ENCODE measurements around the gene PILRA. TPM values are rescaled to one million over a fixed set of nuclear protein-coding genes. Genes with fewer than 3 reads are reported as not detected.

PILRA gene
- total RNA-seq, 1 experiment from 2014 or later: 0.65 TPM

GRCh38 chr7:100441641-100442535 lies 68.6 kb downstream of the PILRA start:
- intact Hi-C loops (cut with micrococcal nuclease): no loop called here
- ChIA-PET CTCF (interaction anchor here (0.6 to 1.4 kb wide), 3 partner anchors 27 to 119 kb away, joined by 3 to 4 read pairs (median 4); no protein-coding TSS in a partner anchor), POLR2A (interaction anchor here (0.6 to 1.6 kb wide), 2 partner anchors 14 to 264 kb away, joined by 3 read pairs; partner anchors contain the start of genes POP7 and ZCWPW1)
- TF ChIP-seq CTCF (IDR thresholded peaks at IDR 0.05; ENCODE audit: unreplicated experiment): no peak
- Mint-ChIP-seq H3K36me3 (ENCODE audit: insufficient read depth, unreplicated experiment) (peaks cover 1% of the 10 kb centered on the region), H3K4me1 (ENCODE audit: insufficient read depth, unreplicated experiment) (peaks cover 12% of the 10 kb centered on the region), H3K4me3 (ENCODE audit: unreplicated experiment) (no peak overlapping the region), H3K9me3 (ENCODE audit: unreplicated experiment) (no peaks in the 10 kb centered on the region), H3K27me3 (ENCODE audit: insufficient read depth, unreplicated experiment) (no peaks in the 10 kb centered on the region), H3K27ac (ENCODE audit: low read depth, unreplicated experiment) (no peak overlapping the region)
- BruUV-seq (replicated peaks): no TSS peak
- DNase-seq (ENCODE audit: unreplicated experiment): no peak

DNA sequence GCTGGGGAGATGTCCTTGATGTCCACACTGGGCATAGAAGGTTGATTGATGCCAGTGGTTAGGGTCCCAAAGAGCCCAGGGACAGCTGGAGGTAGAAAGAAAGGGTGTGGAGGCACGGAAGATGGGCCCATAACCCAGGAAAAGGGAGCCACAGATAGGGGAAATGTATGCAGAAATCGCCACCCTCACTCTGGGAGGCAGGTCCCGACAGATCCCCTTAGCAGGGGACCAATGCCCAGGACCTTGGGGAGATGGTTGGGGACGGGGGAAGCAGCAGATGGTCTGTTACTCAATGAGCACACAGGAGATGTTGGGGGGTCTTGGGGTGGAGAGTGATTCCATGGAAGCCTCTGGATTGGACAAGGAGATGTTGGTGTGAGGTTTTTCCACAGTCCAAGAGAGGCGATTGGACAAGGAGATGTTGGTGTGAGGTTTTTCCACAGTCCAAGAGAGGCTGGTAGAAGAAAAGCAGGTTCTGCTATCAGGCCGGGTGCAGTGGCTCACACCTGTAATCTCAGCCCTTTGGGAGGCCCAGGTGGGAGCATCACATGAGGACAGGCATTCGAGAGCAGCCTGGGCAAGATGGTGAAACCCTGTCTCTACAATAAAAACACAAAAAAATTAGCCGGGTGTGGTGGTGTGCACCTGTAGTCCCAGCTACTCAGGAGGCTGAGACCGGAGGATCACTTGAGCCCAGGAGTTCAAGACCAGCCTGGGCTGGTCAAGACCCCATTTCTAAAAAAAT lies 70.0 kb downstream of the PILRA start:
- Mint-ChIP-seq H3K27ac (ENCODE audit: low read depth, unreplicated experiment) (no peak overlapping the region), H3K27me3 (ENCODE audit: insufficient read depth, unreplicated experiment) (no peaks in the 10 kb centered on the region), H3K36me3 (ENCODE audit: insufficient read depth, unreplicated experiment) (no peaks in the 10 kb centered on the region), H3K4me3 (ENCODE audit: unreplicated experiment) (no peak overlapping the region), H3K4me1 (ENCODE audit: insufficient read depth, unreplicated experiment) (peaks cover 12% of the 10 kb centered on the region), H3K9me3 (ENCODE audit: unreplicated experiment) (no peaks in the 10 kb centered on the region)
- DNase-seq (ENCODE audit: unreplicated experiment): no peak
- no peak for TF ChIP-seq CTCF (IDR thresholded peaks at IDR 0.05; ENCODE audit: unreplicated experiment)
- CTCF ChIA-PET: interaction anchor here (0.7 kb wide), 1 partner anchor 120 kb away, joined by 3 read pairs; no protein-coding TSS in a partner anchor
- POLR2A ChIA-PET: interaction anchor here (0.6 to 3.2 kb wide), 3 partner anchors 9 to 15 kb away, joined by 3 to 17 read pairs (median 3); partner anchors contain the start of genes MEPCE and ZCWPW1
- intact Hi-C loops (cut with micrococcal nuclease): no loop called here
- BruUV-seq (replicated peaks): no TSS peak

DNA sequence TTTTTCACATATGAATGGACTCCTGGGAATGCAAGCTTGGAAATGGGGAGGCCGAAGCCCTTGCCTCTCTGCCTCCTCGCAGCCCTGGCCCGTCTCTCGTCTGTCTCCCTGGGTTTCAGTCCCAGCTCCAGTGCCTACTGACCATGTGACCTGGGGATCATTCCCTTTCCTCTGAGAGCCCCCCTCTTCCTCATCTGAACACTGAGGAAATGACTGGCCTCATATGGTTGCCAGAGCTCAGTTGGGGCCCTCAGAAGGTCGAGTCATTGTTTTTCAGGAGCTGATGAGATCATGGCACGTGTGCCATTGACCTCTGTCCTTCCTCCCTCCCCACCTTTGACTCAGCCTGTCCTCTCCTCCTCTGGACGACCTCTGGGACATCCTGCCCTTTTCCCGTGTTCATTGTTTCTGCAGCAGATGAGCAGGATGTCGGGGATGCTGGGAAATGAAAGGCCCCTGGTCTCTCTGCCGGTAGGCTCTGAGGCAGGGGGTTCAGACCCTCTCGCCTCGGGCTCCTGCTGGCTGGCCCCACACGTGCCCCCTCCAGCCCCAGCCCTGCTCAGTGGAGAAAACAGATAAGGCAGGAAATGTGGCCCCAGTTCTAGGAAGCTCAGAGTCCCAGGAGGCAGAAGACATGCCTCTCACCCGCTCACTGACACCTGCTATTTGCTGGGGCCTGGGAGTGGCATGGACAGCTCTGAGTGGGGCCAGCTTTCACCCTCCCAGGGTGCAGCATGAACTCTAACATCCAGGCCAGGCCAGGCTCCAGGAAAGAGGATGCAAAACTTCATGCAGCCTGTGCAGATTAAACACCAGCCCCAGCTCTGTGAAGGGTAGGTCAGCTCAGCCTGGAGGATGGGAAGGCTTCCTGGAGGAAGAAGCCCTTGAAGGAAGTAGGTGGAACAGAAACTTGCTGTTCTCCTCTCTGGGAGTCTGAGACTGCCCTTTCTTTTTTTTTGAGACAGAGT lies 71.3 kb downstream of the PILRA start:
- BruUV-seq (replicated peaks): no TSS peak
- Mint-ChIP-seq H3K4me1 (ENCODE audit: insufficient read depth, unreplicated experiment) (peaks cover 12% of the 10 kb centered on the region), H3K27ac (ENCODE audit: low read depth, unreplicated experiment) (no peak overlapping the region), H3K9me3 (ENCODE audit: unreplicated experiment) (no peaks in the 10 kb centered on the region), H3K36me3 (ENCODE audit: insufficient read depth, unreplicated experiment) (no peaks in the 10 kb centered on the region), H3K27me3 (ENCODE audit: insufficient read depth, unreplicated experiment) (no peaks in the 10 kb centered on the region), H3K4me3 (ENCODE audit: unreplicated experiment) (no peak overlapping the region)
- peak; percentile 45 for DNase-seq (ENCODE audit: unreplicated experiment)
- TF ChIP-seq CTCF (IDR thresholded peaks at IDR 0.05; ENCODE audit: unreplicated experiment): no peak
- intact Hi-C loops (cut with micrococcal nuclease): no loop called here
- ChIA-PET POLR2A (interaction anchor here (1.0 to 3.2 kb wide), 3 partner anchors 8 to 34 kb away, joined by 3 to 17 read pairs (median 4); partner anchors contain the start of genes MEPCE, PPP1R35, TSC22D4 and ZCWPW1), CTCF (interaction anchor here (0.6 to 1.2 kb wide), 3 partner anchors 248 to 747 kb away, joined by 3 read pairs; no protein-coding TSS in a partner anchor)

Data from MCF 10A (cell line).